Liver (tissue), 9 donors: ENCODE data around the gene JAK1. TPM values are rescaled to one million over a fixed set of nuclear protein-coding genes. Genes with fewer than 3 reads are reported as not detected.
A peak's percentile ranks its signal among the peaks of the same experiment; 100 is the strongest.

Experiments
- DNase-seq: peaks from one replicate; pipeline ENCODE4 v3.0.0-alpha.2; 2017; ENCODE audit warnings: low spot score
- H3K27ac ChIP-seq, 2 donors: one replicate each; pipeline ENCODE4 v1.7.0; 2013; ENCODE audit warnings: inconsistent platforms in 2 of 2, low read length in 2 of 2, control low read depth in 1 of 2, low read depth in 1 of 2, mild to moderate bottlenecking in 1 of 2
- H3K27me3 ChIP-seq, 4 donors: one replicate each; pipeline versions ENCODE4 v1.6.1 to v1.7.0; 2013; ENCODE audit warnings: low read length in 3 of 4, inconsistent platforms in 1 of 4, mild to moderate bottlenecking in 1 of 4, moderate library complexity in 1 of 4; ENCODE audit not compliant: control insufficient read depth in 4 of 4, insufficient read depth in 4 of 4
- H3K36me3 ChIP-seq, 4 donors: one replicate each; pipeline versions ENCODE4 v1.6.1 to v1.7.0; 2013; ENCODE audit warnings: low read length in 3 of 4, mild to moderate bottlenecking in 3 of 4, low read depth in 1 of 4, moderate library complexity in 1 of 4; ENCODE audit not compliant: control insufficient read depth in 4 of 4, insufficient read depth in 3 of 4
- H3K4me1 ChIP-seq, 4 donors: one replicate each; pipeline versions ENCODE4 v1.6.1 to v1.7.0; 2013; ENCODE audit warnings: low read length in 3 of 4, mild to moderate bottlenecking in 3 of 4, moderate library complexity in 1 of 4; ENCODE audit not compliant: control insufficient read depth in 4 of 4, insufficient read depth in 4 of 4
- H3K4me3 ChIP-seq, 3 donors: one replicate each; pipeline versions ENCODE4 v1.6.1 to v1.7.0; 2013; ENCODE audit warnings: low read length in 3 of 3, control low read depth in 1 of 3, low read depth in 1 of 3, mild to moderate bottlenecking in 1 of 3
- H3K9ac ChIP-seq, 2 donors: one replicate each; pipeline ENCODE4 v1.7.0; 2013; ENCODE audit warnings: low read length in 2 of 2, mild to moderate bottlenecking in 2 of 2, moderate library complexity in 2 of 2, control low read depth in 1 of 2, low read depth in 1 of 2
- H3K9me3 ChIP-seq, 4 donors: one replicate each; pipeline versions ENCODE4 v1.6.1 to v1.7.0; 2013; ENCODE audit warnings: low read length in 3 of 4; ENCODE audit not compliant: control insufficient read depth in 4 of 4
- EGR1 ChIP-seq, 2 donors: IDR thresholded peaks; 2 replicates each; pipeline ENCODE4 v1.6.1; 2016 to 2018; ENCODE audit warnings: antibody characterized with exemption in 2 of 2, low read depth in 2 of 2
- FOXA1 ChIP-seq: IDR thresholded peaks from 2 replicates; pipeline ENCODE4 v1.6.1; 2016; ENCODE audit warnings: antibody characterized with exemption
- FOXA2 ChIP-seq: IDR thresholded peaks from 2 replicates; pipeline ENCODE4 v1.6.1; 2016; ENCODE audit warnings: antibody characterized with exemption
- GABPA ChIP-seq, 2 donors: IDR thresholded peaks in 1 of 2; conservative IDR thresholded peaks in 1 of 2; 2 replicates each; pipeline ENCODE4 v1.6.1; 2016; ENCODE audit warnings: antibody characterized with exemption in 2 of 2, mild to moderate bottlenecking in 1 of 2, moderate library complexity in 1 of 2
- HNF4A ChIP-seq, 2 donors: conservative IDR thresholded peaks; 2 replicates each; pipeline ENCODE4 v1.6.1; 2016; ENCODE audit warnings: antibody characterized with exemption in 2 of 2, mild to moderate bottlenecking in 2 of 2
- HNF4G ChIP-seq: IDR thresholded peaks from 2 replicates; pipeline ENCODE4 v1.6.1; 2016; ENCODE audit warnings: antibody characterized with exemption
- JUND ChIP-seq, 2 donors: IDR thresholded peaks; 2 replicates each; pipeline ENCODE4 v1.6.1; 2016; ENCODE audit warnings: antibody characterized with exemption in 2 of 2
- MAX ChIP-seq: IDR thresholded peaks from 2 replicates; pipeline ENCODE4 v1.6.1; 2016; ENCODE audit warnings: antibody characterized with exemption
- NR2F2 ChIP-seq: IDR thresholded peaks from 2 replicates; pipeline ENCODE4 v1.6.1; 2016; ENCODE audit warnings: antibody characterized with exemption
- RAD21 ChIP-seq, 2 donors: IDR thresholded peaks; 2 replicates each; pipeline ENCODE4 v1.6.1; 2016; ENCODE audit warnings: antibody characterized with exemption in 2 of 2, mild to moderate bottlenecking in 2 of 2
- RXRA ChIP-seq, 2 donors: IDR thresholded peaks; 2 replicates each; pipeline ENCODE4 v1.6.1; 2017 to 2018; ENCODE audit warnings: antibody characterized with exemption in 2 of 2, mild to moderate bottlenecking in 1 of 2
- SP1 ChIP-seq: IDR thresholded peaks from 2 replicates; pipeline ENCODE4 v1.6.1; 2018; ENCODE audit warnings: antibody characterized with exemption, mild to moderate bottlenecking
- TAF1 ChIP-seq: conservative IDR thresholded peaks from 2 replicates; pipeline ENCODE4 v1.6.1; 2016; ENCODE audit warnings: antibody characterized with exemption, mild to moderate bottlenecking
- YY1 ChIP-seq: IDR thresholded peaks from 2 replicates; pipeline ENCODE4 v1.6.1; 2016; ENCODE audit warnings: antibody characterized with exemption, mild to moderate bottlenecking
- ZBTB33 ChIP-seq: IDR thresholded peaks from 2 replicates; pipeline ENCODE4 v1.6.1; 2016; ENCODE audit warnings: antibody characterized with exemption
- WGBS: extraction: QIAGEN DNeasy Blood & Tissue Kit; methylation state at CpG from one replicate; pipeline ENCODE4 v1.1.7; 2013; 5-methylcytosine and 5-hydroxymethylcytosine counted together
- polyA plus RNA-seq, 2 donors: library from polyadenylated mRNA; stranded (reverse) in 1 of 2; unstranded in 1 of 2; fragments of 200-250 nt in 1 of 2; fragments of >200 nt in 1 of 2; fragmentation: Nextera tagmentation in 1 of 2; extraction: Ambion mirVana in 1 of 2; gene quantifications; one replicate each; pipeline versions ENCODE4 v1.2.1 to v1.2.3, GENCODE V29; 2013 to 2015
- total RNA-seq, 2 donors: library from RNA; depleted of rRNA; stranded (reverse); fragments of >200 nt; gene quantifications; one replicate each; pipeline ENCODE4 v1.2.3, GENCODE V29; 2014
- TF ChIP-seq, protein P1 (sequence below): fragments of 150-350 bp; IDR thresholded peaks from 2 replicates; pipeline ENCODE4 v1.5.1; 2017; ENCODE audit warnings: improper control_type of control experiment, low read depth, low read length; ENCODE audit not compliant: missing input control
- TF ChIP-seq, protein P2 (sequence below): IDR thresholded peaks from 2 replicates; pipeline ENCODE4 v1.6.1; 2016; ENCODE audit warnings: antibody characterized with exemption
- TF ChIP-seq, protein P3 (sequence below): IDR thresholded peaks from 2 replicates; pipeline ENCODE4 v1.6.1; 2016; ENCODE audit warnings: antibody characterized with exemption, mild to moderate bottlenecking
- donor health status: healthy.
- donor health status: healthy.
- donor health status: healthy.
- donor health status: healthy.
- donor health status: healthy.

JAK1 gene
- total and polyA plus RNA-seq, 4 donors = 24.1 to 68.6 (median 34.5) TPM

DNA sequence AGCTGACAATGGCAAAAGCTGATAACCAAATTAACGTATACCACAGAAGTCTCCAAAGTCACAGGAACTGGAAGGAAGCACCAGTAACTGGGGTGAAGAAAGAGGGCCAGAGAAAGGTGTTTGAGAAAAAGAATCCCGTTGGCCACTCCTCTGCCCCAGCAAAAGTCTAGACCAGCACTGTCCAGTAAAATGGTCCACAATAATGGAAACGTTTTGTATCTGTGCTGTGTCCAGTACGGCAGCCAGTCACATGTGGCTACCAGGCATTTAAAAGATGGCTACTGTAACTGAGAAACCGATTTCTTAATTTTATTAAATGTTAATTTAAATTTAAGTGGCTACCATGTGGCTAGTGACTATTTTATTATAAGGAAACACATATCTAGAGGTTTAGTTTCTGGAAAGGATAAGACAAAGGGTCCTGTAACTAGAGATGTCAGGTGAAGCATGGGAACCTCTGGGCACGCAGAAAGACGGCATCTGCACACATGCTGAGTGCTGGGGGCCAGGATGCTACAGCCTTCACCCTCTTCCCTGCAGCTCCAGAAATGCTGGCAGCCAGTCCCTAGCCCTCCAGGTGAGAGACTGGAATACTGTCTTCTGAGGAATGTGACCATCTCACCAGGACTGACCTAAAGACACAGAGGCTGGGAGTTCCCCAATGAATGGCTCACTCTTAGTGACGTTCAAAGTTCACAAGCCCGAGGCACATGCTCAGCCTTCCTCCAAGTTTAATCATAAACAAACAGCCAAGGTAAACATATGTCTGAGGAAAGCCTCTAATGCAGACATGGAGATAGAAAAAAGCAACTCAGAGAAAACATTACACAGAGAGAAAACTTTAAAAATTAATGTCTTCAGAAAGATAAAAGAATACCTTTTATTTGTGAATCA lies 50.7 kb downstream of the JAK1 start:
- H3K36me3 ChIP-seq = no peaks in the 10 kb centered on the region
- TF ChIP-seq, protein P1, sequence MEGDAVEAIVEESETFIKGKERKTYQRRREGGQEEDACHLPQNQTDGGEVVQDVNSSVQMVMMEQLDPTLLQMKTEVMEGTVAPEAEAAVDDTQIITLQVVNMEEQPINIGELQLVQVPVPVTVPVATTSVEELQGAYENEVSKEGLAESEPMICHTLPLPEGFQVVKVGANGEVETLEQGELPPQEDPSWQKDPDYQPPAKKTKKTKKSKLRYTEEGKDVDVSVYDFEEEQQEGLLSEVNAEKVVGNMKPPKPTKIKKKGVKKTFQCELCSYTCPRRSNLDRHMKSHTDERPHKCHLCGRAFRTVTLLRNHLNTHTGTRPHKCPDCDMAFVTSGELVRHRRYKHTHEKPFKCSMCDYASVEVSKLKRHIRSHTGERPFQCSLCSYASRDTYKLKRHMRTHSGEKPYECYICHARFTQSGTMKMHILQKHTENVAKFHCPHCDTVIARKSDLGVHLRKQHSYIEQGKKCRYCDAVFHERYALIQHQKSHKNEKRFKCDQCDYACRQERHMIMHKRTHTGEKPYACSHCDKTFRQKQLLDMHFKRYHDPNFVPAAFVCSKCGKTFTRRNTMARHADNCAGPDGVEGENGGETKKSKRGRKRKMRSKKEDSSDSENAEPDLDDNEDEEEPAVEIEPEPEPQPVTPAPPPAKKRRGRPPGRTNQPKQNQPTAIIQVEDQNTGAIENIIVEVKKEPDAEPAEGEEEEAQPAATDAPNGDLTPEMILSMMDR = no peak
- peak; percentile 84 for TF ChIP-seq MAX
- TF ChIP-seq, protein P2, sequence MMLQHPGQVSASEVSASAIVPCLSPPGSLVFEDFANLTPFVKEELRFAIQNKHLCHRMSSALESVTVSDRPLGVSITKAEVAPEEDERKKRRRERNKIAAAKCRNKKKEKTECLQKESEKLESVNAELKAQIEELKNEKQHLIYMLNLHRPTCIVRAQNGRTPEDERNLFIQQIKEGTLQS = no peak
- TF ChIP-seq GABPA (IDR thresholded peaks at IDR 0.05 in 1 of 2, conservative IDR thresholded peaks at IDR 0.05 in 1 of 2) = no peak
- TF ChIP-seq SP1 = peak; percentile 60
- peak; percentile 54 for TF ChIP-seq ZBTB33
- TF ChIP-seq RAD21 (IDR thresholded peaks at IDR 0.05) = peak; percentile 43 to 52
- peak; percentile 71 for TF ChIP-seq YY1
- TF ChIP-seq FOXA2 = peak; percentile 76
- no peak for TF ChIP-seq TAF1
- TF ChIP-seq HNF4A (conservative IDR thresholded peaks at IDR 0.05) = peak; percentile 87 to 92
- peak; percentile 65 for TF ChIP-seq HNF4G
- no peak for TF ChIP-seq NR2F2
- peak; percentile 74 to 85 for TF ChIP-seq RXRA (IDR thresholded peaks at IDR 0.05)
- TF ChIP-seq FOXA1 = peak; percentile 43
- TF ChIP-seq, protein P3, sequence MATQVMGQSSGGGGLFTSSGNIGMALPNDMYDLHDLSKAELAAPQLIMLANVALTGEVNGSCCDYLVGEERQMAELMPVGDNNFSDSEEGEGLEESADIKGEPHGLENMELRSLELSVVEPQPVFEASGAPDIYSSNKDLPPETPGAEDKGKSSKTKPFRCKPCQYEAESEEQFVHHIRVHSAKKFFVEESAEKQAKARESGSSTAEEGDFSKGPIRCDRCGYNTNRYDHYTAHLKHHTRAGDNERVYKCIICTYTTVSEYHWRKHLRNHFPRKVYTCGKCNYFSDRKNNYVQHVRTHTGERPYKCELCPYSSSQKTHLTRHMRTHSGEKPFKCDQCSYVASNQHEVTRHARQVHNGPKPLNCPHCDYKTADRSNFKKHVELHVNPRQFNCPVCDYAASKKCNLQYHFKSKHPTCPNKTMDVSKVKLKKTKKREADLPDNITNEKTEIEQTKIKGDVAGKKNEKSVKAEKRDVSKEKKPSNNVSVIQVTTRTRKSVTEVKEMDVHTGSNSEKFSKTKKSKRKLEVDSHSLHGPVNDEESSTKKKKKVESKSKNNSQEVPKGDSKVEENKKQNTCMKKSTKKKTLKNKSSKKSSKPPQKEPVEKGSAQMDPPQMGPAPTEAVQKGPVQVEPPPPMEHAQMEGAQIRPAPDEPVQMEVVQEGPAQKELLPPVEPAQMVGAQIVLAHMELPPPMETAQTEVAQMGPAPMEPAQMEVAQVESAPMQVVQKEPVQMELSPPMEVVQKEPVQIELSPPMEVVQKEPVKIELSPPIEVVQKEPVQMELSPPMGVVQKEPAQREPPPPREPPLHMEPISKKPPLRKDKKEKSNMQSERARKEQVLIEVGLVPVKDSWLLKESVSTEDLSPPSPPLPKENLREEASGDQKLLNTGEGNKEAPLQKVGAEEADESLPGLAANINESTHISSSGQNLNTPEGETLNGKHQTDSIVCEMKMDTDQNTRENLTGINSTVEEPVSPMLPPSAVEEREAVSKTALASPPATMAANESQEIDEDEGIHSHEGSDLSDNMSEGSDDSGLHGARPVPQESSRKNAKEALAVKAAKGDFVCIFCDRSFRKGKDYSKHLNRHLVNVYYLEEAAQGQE = no peak
- TF ChIP-seq JUND (IDR thresholded peaks at IDR 0.05) = peak; percentile 63 to 89
- no peak for TF ChIP-seq EGR1 (IDR thresholded peaks at IDR 0.05; ENCODE audit: low read depth in 2 of 2)
- H3K27ac ChIP-seq = peak overlapping the region; percentile 51 to 68
- H3K9ac ChIP-seq = peak overlapping the region; percentile 6 to 26
- H3K4me3 ChIP-seq = no peak overlapping the region
- WGBS = 56% methylated on average over 9 of the region's 9 CpGs
- no peaks in the 10 kb centered on the region for H3K27me3 ChIP-seq
- H3K4me1 ChIP-seq = peaks cover 10 to 59% (median 42%) of the 10 kb centered on the region in 4 donors
- DNase-seq = peak; percentile 38
- no peaks in the 10 kb centered on the region for H3K9me3 ChIP-seq
